ENCODE measurements around the gene VSIG2.

VSIG2 gene

DNA sequence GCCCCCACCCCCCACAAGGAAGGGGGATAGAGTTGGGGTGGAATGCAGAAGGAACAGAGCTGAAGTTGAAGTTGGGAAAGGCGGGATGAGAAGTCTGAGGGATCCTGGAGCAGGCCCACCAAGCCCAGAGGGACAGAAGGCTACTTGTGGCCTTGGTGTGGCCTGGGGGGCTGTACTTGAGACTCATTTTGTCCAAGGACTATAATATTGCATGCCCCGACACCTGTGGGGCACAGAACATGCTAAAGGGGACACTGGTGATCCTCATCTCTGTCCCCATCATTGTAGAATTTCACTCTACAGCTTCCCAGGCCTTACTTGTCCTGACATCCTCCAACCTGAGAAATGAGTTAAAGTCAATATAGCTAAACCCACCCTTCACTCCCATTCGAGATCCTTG, 8.8 kb upstream of the VSIG2 start:
- no peak overlapping the region for H3K27ac ChIP-seq (ENCODE audit: extremely low read depth, low read depth, low read length)
- no peak overlapping the region for H3K4me3 ChIP-seq (ENCODE audit: low read depth, low read length)
- H3K36me3 ChIP-seq (ENCODE audit: control insufficient read depth in 2 of 2, insufficient read depth in 1 of 2, low read length in 2 of 2), result peaks cover 0 to 11% of the 10 kb centered on the region in 2 experiments; a peak in 1 of 3 replicates
- POLR2A ChIA-PET, result no interaction called here
- CTCF ChIA-PET, result interaction anchor here (0.6 to 1.7 kb wide), 9 partner anchors 8 to 116 kb away, joined by 3 to 9 read pairs (median 4); no protein-coding TSS in a partner anchor
- TF ChIP-seq SALL2 (tag by site-specific recombination; IDR thresholded peaks at IDR 0.05; ENCODE audit: borderline replicate concordance), result no peak
- TF ChIP-seq ZSCAN16 (tag by site-specific recombination; IDR thresholded peaks at IDR 0.05), result no peak
- TF ChIP-seq, protein P1, sequence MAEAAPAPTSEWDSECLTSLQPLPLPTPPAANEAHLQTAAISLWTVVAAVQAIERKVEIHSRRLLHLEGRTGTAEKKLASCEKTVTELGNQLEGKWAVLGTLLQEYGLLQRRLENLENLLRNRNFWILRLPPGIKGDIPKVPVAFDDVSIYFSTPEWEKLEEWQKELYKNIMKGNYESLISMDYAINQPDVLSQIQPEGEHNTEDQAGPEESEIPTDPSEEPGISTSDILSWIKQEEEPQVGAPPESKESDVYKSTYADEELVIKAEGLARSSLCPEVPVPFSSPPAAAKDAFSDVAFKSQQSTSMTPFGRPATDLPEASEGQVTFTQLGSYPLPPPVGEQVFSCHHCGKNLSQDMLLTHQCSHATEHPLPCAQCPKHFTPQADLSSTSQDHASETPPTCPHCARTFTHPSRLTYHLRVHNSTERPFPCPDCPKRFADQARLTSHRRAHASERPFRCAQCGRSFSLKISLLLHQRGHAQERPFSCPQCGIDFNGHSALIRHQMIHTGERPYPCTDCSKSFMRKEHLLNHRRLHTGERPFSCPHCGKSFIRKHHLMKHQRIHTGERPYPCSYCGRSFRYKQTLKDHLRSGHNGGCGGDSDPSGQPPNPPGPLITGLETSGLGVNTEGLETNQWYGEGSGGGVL (tag by site-specific recombination; IDR thresholded peaks at IDR 0.05), result no peak
- TF ChIP-seq, protein P2, sequence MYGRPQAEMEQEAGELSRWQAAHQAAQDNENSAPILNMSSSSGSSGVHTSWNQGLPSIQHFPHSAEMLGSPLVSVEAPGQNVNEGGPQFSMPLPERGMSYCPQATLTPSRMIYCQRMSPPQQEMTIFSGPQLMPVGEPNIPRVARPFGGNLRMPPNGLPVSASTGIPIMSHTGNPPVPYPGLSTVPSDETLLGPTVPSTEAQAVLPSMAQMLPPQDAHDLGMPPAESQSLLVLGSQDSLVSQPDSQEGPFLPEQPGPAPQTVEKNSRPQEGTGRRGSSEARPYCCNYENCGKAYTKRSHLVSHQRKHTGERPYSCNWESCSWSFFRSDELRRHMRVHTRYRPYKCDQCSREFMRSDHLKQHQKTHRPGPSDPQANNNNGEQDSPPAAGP (tag by site-specific recombination; IDR thresholded peaks at IDR 0.05), result no peak
- TF ChIP-seq BCL11A (tag by site-specific recombination; IDR thresholded peaks at IDR 0.05; ENCODE audit: low read depth), result no peak
- no peak for TF ChIP-seq ZNF843 (tag by site-specific recombination; IDR thresholded peaks at IDR 0.05)
- TF ChIP-seq ZNF624 (tag by site-specific recombination; IDR thresholded peaks at IDR 0.05), result no peak
- no peak for TF ChIP-seq ZFP69B (tag by site-specific recombination; IDR thresholded peaks at IDR 0.05)
- TF ChIP-seq ZNF175 (tag by site-specific recombination; IDR thresholded peaks at IDR 0.05), result no peak
- TF ChIP-seq, protein P3, sequence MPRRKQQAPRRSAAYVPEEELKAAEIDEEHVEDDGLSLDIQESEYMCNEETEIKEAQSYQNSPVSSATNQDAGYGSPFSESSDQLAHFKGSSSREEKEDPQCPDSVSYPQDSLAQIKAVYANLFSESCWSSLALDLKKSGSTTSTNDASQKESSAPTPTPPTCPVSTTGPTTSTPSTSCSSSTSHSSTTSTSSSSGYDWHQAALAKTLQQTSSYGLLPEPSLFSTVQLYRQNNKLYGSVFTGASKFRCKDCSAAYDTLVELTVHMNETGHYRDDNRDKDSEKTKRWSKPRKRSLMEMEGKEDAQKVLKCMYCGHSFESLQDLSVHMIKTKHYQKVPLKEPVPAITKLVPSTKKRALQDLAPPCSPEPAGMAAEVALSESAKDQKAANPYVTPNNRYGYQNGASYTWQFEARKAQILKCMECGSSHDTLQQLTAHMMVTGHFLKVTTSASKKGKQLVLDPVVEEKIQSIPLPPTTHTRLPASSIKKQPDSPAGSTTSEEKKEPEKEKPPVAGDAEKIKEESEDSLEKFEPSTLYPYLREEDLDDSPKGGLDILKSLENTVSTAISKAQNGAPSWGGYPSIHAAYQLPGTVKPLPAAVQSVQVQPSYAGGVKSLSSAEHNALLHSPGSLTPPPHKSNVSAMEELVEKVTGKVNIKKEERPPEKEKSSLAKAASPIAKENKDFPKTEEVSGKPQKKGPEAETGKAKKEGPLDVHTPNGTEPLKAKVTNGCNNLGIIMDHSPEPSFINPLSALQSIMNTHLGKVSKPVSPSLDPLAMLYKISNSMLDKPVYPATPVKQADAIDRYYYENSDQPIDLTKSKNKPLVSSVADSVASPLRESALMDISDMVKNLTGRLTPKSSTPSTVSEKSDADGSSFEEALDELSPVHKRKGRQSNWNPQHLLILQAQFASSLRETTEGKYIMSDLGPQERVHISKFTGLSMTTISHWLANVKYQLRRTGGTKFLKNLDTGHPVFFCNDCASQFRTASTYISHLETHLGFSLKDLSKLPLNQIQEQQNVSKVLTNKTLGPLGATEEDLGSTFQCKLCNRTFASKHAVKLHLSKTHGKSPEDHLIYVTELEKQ (tag by site-specific recombination; IDR thresholded peaks at IDR 0.05; ENCODE audit: borderline replicate concordance), result no peak
- no peaks in the 10 kb centered on the region for H3K9me3 ChIP-seq (ENCODE audit: control insufficient read depth, insufficient read depth, low read depth, low read length)
- no peaks in the 10 kb centered on the region for H3K4me1 ChIP-seq (ENCODE audit: control insufficient read depth, insufficient read depth, low read length)

DNA sequence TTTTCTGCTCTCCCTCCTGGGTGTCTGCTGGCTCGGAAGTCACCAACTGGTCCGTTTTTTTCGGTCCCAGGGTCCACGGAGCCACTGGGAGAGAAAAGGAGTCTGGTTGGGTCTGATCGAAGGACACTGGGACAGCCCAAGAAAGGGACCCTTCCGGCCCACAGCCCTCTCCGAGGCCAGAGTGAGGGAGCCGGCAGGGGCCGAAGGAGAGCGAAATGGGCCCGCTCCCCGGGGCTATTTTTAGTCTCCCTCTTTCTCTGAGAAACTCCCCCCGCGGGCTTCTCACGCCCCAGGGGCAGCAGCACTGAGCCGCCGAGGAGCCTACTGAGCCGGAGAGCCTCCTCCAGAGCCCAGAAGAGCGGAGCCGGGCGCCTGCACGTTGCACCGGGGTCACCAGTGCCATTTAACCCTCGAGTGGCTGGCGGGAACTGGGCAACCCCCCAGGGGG, 8.2 kb upstream of the VSIG2 start:
- POLR2A ChIA-PET, result no interaction called here
- no peak overlapping the region for H3K4me3 ChIP-seq (ENCODE audit: low read depth, low read length)
- H3K9me3 ChIP-seq (ENCODE audit: control insufficient read depth, insufficient read depth, low read depth, low read length), result no peaks in the 10 kb centered on the region
- CTCF ChIA-PET, result interaction anchor here (1.4 to 1.7 kb wide), 3 partner anchors 14 to 92 kb away, joined by 3 to 9 read pairs (median 9); no protein-coding TSS in a partner anchor
- peaks cover 0 to 10% of the 10 kb centered on the region in 2 experiments; a peak in 1 of 3 replicates for H3K36me3 ChIP-seq (ENCODE audit: control insufficient read depth in 2 of 2, insufficient read depth in 1 of 2, low read length in 2 of 2)
- no peaks in the 10 kb centered on the region for H3K4me1 ChIP-seq (ENCODE audit: control insufficient read depth, insufficient read depth, low read length)
- TF ChIP-seq, protein P4, sequence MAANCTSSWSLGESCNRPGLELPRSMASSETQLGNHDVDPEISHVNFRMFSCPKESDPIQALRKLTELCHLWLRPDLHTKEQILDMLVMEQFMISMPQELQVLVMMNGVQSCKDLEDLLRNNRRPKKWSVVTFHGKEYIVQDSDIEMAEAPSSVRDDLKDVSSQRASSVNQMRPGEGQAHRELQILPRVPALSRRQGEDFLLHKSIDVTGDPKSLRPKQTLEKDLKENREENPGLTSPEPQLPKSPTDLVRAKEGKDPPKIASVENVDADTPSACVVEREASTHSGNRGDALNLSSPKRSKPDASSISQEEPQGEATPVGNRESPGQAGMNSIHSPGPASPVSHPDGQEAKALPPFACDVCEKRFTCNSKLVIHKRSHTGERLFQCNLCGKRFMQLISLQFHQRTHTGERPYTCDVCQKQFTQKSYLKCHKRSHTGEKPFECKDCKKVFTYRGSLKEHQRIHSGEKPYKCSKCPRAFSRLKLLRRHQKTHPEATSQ (tag by site-specific recombination; IDR thresholded peaks at IDR 0.05), result no peak
- TF ChIP-seq ZNF19 (tag by site-specific recombination; IDR thresholded peaks at IDR 0.05; ENCODE audit: low read depth) (no peak), ZNF626 (tag by site-specific recombination; IDR thresholded peaks at IDR 0.05) (no peak), ZNF174 (tag by site-specific recombination; IDR thresholded peaks at IDR 0.05) (no peak), ZNF791 (tag by site-specific recombination; IDR thresholded peaks at IDR 0.05) (no peak), ZNF654 (tag by site-specific recombination; IDR thresholded peaks at IDR 0.05; ENCODE audit: low read depth) (no peak), ZNF623 (tag by site-specific recombination; IDR thresholded peaks at IDR 0.05) (no peak), MZF1 (tag by site-specific recombination; IDR thresholded peaks at IDR 0.05; ENCODE audit: borderline replicate concordance) (no peak), OSR2 (tag by site-specific recombination; IDR thresholded peaks at IDR 0.05) (no peak)
- TF ChIP-seq, protein P5, sequence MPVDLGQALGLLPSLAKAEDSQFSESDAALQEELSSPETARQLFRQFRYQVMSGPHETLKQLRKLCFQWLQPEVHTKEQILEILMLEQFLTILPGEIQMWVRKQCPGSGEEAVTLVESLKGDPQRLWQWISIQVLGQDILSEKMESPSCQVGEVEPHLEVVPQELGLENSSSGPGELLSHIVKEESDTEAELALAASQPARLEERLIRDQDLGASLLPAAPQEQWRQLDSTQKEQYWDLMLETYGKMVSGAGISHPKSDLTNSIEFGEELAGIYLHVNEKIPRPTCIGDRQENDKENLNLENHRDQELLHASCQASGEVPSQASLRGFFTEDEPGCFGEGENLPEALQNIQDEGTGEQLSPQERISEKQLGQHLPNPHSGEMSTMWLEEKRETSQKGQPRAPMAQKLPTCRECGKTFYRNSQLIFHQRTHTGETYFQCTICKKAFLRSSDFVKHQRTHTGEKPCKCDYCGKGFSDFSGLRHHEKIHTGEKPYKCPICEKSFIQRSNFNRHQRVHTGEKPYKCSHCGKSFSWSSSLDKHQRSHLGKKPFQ (tag by site-specific recombination; IDR thresholded peaks at IDR 0.05), result no peak
- no peak overlapping the region for H3K27ac ChIP-seq (ENCODE audit: extremely low read depth, low read depth, low read length)
